Epithelial cell of proximal tubule (primary cell): Measurements from ENCODE around the gene SLC26A6. TPM values are rescaled to one million over a fixed set of nuclear protein-coding genes. Genes with fewer than 3 reads are reported as not detected.

Experiments
- DNase-seq: peaks from one replicate; pipeline ENCODE4 v3.0.0-alpha.2; 2011; ENCODE audit warnings: low read depth
- H3K4me3 ChIP-seq: 2 replicates; pipeline ENCODE4 v1.5.1; 2011; ENCODE audit warnings: low read depth, mild to moderate bottlenecking, low read length
- CTCF ChIP-seq: conservative IDR thresholded peaks from 2 replicates; pipeline ENCODE4 v1.5.1; 2012; ENCODE audit warnings: low read depth, mild to moderate bottlenecking, low read length
- total RNA-seq: library from RNA; depleted of rRNA; stranded (reverse); fragments of >200 nt; gene quantifications from 2 replicates; pipeline ENCODE4 v1.2.3, GENCODE V29; 2015

Gene SLC26A6
- total RNA-seq, 1 donor from 2014 or later: 33.4 TPM

- no peak for DNase-seq
- H3K4me3 ChIP-seq: no peak overlapping the region
- no peak for TF ChIP-seq CTCF
Observed at GRCh38 chr3:48624767-48625166, 10.5 kb downstream of the SLC26A6 start.

- no peak overlapping the region for H3K4me3 ChIP-seq
- DNase-seq: no peak
- no peak for TF ChIP-seq CTCF
Observed at GRCh38 chr3:48623851-48624547, 11.3 kb downstream of the SLC26A6 start.

- no peak for TF ChIP-seq CTCF
- DNase-seq: no peak
- no peak within 1 kb of the TSS for H3K4me3 ChIP-seq
Observed at GRCh38 chr3:48621461-48621869, 13.8 kb downstream of the SLC26A6 start, which contains the start of gene TMEM89. TMEM89 (minus strand) TSS chr3:48621769; CDS start chr3:48621756, 13 bp downstream.

GRCh38 chr3:48619541-48620524, 15.4 kb downstream of the SLC26A6 start:
- no peak for TF ChIP-seq CTCF
- DNase-seq: no peak
- no peak overlapping the region for H3K4me3 ChIP-seq

- H3K4me3 ChIP-seq: no peak overlapping the region
- no peak for TF ChIP-seq CTCF
- DNase-seq: no peak
Observed at GRCh38 chr3:48617559-48617958, 17.7 kb downstream of the SLC26A6 start.

- H3K4me3 ChIP-seq: no peak overlapping the region
- no peak for DNase-seq
- no peak for TF ChIP-seq CTCF
Observed at GRCh38 chr3:48614044-48614443, 21.2 kb downstream of the SLC26A6 start.
